ENCODE data around the gene TGIF1.
A peak's percentile ranks its signal among the peaks of the same experiment; 100 is the strongest.
"Not testable (repeated sequence)": the region's sequence is repeated elsewhere in the genome, so short reads cannot be mapped to it uniquely, and the experiment has no call there.

TGIF1 gene

DNA sequence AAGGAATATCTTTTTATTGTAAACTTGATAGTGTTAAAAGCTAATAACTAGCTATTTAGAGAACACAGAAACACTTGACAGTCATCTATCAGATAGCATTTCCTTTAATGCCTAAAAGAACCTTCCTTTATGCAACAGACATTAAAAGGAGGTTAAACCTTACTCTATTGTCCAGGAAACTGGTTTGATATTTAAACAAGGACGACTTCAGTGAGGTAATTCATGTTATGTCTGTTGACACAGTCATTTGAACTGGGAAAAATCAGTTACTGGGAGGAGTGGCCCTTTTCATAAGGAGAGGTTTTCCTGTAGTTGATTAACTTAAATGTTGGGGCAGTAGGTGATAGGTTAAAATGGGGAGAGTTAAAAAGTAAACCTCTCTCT, 6.7 kb downstream of the TGIF1 start:
- DNase-seq, result no peak

DNA sequence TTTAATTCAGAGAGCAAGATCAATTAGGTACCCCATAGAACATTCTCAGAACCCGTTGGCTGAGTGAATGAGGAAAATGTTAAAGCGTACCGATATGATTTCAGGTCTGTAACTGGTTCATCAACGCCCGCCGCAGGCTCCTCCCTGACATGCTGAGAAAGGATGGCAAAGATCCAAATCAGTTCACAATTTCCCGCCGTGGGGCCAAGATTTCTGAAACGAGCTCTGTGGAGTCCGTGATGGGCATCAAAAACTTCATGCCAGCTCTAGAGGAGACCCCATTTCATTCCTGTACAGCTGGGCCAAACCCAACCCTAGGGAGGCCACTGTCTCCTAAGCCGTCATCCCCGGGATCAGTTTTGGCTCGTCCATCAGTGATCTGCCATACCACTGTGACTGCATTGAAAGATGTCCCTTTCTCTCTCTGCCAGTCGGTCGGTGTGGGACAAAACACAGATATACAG, 7.3 kb downstream of the TGIF1 start:
- no peak for DNase-seq

DNA sequence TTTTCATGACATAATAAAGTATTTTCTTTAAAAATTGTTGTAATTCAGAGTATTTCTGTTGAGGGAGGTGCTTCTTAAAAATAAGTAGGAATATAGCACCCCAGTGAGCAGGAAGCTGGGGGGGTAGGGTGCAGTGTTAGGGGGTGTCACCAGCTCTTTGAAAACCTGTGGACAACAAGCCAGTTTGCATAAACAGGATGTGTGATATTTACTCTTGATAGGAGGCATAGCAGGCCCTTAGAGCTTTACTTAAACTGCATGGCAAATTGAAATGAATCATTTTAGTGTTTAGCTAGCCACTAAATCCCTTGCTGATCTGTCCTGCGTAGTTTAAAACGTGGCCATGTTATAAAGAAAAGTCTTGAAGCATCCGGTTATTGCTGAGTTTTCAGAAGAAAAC, 8.4 kb downstream of the TGIF1 start:
- DNase-seq, result peak in 1 of 5 donors; percentile 51

DNA sequence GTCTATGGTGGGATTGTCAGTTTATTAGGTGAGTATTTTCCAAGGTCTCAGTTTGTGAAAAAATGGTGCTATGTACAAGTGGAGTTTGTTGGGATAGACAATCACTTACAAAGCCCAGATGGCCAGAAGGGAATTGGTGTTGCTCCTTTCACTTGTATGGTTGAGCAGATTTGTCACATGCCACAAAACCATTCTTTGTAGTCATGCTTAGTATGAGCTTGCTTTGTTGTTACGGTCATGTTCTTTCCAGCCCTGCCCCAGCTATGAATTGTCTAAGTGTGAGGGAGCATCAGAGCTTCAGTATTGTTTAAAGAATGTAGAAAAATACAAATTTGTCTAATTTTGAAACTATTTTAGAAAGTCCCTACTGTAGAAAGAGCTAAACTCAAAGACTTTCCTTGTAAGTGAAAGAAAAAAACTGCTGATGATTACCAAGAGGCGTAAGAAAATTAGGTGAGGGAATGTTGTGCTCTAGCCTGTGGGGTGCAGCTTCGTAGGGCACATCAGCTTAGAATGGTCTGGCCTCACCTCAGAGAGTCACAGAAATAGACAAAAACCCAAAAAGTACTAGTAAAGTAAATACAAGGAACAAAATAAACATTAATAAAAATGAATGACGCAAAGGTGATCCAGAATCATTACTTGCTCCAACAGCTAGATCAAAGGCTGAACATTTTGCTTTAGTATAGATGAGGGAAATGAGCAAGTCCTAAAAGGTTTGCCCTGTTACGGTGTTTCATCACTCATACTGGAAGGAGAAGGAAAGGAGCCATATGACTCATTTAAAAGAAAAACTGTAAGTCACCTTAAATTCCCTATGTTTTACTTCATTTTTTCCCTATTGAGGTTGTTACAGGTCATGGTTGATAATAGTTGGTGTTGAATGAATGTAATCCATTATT, 9.2 kb downstream of the TGIF1 start:
- peak in 1 of 5 donors; percentile 40 for DNase-seq

DNA sequence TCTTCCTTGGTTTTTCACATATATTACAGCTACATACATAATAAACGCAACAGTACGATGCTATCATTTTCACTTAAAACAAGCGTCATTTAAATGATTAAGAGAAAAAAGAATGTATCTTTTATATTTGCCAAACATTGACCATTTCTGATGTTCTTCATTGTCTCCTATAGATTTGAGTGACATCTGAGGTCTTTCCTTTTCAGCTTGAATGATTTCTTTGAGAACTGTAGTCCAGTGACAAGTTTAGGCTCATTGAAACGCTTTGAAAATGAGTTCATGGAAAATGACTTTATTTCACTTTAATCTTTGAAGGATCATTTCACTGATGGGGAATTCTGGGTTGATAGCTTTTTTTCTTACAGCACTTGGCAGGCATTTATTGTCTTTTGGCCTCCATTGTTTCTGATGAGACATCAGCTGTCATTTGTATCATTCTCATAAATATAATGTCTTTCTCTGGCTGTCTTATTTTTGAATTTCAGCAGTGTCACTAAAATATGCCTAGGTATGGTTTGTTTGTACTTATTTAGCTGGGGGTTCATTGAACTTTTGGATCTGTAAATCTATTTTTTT, 10.9 kb downstream of the TGIF1 start:
- DNase-seq, result no peak

DNA sequence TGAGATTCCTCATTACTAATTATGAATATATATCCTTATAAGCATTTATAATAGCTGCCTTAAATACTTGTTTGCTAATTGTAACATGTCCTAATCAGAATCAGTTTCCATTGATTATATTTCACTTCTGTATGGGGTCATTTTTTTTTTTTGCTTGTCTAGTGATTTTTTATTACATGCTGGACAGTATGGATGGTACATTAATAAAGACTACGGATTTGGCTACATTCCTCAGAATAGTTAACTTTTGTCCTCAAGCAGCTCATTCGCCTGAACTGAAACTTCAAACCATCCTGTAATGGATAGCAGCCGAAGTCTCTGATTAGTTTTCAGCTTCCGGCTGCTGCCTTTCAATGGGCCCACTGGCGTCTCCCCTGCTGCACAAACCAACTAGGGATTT, 11.7 kb downstream of the TGIF1 start:
- no peak for DNase-seq

DNA sequence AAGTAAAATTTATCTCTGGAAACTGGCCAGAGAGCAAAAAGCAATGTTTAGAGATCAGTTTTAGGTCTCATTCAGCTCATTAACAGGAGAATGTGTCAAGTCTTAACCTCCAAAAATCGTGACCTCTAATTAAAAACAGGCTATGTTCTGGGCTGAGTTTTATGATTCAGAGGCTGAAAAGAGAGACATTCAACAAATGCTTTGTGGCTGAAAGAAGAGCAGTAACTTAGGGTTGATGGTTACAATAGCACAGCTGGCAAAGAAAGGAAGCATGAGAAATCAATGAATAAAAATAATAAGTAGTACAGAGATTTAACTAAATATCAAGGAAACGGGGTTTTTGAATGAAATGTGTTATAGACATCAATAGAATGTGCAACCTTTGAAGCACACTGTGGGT, 13.1 kb downstream of the TGIF1 start:
- DNase-seq, result no peak

DNA sequence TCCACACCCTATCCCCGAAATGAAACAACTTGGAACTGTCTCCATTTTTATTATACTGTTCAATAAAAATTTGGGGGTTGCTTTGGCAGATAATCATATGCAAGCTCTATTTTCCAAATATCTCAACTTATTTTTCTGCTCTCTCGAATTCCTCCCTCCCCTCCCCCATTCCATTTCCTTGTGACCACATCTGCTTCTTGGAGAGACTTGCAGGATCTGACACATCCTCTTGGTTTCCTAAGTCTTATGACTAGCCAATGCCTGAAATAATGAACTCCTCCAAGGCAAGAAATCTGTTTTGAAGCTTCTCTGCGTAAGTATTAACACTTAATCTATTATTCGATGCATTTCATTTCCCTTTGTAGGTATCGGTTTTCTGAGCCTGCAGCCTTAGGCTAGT, 16.1 kb downstream of the TGIF1 start:
- DNase-seq, result no peak

DNA sequence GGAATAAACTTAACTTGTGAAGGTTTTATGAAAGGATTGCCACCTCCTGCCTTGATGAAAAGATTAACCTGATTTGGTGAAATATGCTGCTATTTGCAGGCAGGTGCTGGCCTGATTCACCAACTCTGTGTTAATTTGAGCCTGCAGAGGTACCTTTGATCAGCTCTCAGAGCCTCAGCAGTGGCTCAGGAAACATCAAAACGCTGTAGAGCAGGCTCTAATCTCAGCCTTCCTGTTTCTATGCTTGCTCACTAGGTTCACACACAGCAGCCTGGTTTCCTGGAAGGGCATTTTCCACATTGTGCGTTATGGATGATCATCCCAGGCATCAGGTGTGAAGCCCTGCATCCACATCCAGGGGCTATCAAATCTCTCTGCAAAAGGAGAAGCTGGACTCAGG, 16.9 kb downstream of the TGIF1 start:
- no peak for DNase-seq

DNA sequence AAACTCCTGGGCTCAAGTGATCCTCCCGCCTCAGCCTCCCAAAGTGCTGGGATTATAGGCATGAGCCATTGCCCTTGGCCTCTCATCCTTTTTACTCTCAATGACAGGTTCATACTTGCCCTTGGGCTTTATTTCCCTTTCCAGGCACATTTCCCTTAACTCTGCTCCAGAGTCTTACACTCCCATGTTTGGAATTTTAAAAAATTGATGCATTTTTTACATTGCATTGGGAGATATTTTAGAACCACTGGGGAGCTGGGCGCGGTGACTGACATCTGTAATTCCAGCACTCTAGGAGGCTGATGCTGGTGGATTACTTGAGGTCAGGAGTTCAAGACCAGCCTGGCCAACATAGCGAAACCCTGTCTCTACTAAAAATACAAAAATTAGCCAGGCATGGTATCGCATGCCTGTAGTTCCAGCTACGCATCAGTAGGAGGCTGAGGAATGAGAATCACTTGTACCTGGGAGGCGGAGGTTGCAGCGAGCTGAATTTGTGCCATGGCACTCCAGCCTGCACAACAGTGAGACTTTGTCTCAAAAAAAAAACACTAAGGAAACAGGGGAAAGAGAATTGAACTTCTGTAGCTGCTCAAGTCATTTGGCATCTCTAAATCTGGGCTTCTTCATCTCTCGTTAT, 18.2 kb downstream of the TGIF1 start:
- DNase-seq, result no peak

DNA sequence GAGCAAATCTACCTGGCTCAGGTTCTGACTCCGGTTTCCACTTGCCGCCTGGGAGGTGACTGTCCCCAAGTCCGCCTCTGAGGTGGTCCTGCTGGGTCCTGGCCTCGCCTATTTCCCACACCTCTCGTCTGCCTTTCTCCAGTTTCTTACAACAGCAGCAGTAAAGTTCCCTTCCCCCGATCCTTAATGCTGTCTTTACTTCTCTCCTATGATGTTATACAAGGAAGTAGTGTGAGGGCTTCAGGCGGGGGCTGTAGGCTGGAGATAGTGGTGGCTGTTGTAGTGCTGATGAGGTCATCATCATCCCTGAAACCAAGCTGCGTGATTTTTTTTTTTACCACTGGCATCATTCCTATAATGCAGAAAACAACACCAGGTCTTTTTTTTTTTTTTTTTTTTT, 18.9 kb downstream of the TGIF1 start:
- no peak for DNase-seq

DNA sequence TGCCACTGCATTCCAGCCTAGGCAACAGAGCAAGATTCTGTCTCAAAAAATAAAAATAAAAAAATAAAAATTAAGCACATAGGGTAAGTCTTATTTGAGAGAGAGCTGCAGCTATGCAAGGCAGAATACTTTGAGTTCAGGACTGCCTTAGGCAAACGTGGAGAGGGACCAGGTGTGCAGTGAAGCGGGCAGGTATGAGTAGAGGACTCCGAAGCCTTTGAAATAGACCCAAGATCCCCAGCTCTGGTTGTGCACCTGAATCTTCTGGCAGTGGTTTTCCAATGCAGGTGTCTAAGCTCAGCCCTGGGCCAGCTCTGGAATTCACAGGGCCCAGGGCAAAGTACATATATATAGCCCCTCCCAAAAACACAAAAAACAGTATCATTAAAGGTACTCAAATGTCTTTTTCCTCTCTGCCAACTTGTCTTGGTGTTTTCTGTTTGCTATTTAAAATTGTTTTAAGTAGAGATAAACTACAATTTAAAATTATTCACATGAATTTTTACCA, 21.2 kb downstream of the TGIF1 start:
- DNase-seq, result no peak

DNA sequence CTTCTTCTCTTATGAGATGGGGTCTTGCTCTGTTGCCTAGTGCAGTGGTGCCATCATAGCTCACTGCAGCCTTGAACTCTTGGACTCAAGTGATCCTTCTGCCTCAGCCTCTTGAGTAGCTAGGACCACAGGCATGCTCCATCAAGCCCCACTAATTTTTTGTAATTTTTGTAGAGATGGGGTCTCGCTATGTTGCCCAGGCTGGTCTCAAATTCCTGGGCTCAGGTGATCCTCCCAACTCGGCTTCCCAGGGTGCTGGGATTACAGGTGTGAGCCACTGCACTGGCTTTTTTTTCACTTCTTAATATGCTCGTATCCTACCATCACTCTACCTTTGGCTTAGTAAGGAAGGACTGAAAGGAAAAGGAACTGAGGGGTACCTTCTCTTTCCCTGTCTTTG, 22.1 kb downstream of the TGIF1 start:
- not testable (repeated sequence) for DNase-seq

DNA sequence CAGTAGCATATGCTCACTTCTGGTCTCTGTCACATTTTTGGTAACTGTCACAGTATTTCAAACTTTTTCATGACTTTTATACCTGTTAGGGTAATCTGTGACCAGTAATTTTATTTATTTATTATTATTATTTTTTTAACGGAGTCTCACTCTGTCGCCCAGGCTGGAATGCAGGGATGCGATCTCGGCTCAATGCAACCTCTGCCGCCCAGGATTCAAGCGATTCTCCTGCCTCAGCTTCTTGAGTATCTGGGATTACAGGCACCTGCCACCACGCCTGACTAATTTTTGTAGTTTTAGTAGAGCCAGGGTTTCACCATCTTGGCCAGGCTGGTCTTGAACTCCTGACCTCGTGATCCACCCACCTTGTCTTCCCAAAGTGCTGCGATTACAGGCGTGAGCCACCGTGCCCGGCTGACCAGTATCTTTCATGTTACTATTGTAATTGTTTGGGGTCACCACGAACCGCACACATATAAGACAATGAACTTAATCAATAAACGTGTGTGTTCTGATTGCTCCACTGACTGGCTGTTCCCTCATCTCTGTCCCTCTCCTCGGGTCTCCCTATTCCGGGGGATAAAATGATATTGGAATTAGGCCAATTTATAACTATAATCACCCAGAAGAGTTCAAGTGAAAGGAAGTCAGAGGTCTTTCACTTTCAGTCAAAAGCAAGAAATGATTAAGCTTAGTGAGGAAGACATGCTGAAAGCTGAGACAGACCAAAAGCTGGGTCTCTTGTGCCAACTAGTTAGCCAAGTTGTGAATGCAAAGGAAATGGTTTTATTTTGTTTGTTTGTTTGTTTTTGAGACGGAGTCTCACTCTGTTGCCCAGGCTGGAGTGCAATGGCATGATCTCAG, 22.9 kb downstream of the TGIF1 start:
- DNase-seq, result peak in 1 of 5 donors; percentile 75

DNA sequence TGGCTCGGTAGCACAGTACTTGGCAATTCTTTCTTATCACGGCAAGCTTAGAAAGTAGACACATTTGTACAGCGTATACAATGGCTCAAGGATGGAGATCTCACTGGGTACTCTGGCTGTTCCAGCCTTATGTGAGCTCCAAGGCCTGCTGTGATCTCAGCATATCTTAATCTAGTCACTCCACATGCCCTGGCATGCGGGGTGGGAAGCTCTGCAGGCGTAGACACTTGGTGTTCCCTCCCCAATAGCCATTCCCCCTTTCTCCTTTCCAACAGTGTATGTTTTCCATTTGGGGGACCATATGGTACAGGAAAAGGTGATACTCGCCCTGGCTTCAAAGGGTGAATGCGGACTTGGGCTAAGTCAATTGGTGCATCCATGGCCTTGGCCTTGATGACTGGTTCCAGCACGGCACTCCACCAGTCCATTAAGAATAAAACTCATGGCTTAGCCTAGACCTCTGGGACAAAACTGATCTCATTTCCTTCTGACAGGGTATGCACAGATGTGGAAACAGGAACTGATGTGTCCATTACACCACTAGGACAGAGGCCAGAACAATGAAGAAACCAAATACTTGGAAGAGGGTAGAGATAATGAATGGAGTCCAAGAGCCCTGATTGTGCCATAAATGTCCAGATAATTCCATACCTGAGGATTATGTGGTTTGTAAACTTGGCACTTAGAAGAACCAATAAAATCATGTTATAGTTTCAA, 28.4 kb downstream of the TGIF1 start:
- no peak for DNase-seq

DNA sequence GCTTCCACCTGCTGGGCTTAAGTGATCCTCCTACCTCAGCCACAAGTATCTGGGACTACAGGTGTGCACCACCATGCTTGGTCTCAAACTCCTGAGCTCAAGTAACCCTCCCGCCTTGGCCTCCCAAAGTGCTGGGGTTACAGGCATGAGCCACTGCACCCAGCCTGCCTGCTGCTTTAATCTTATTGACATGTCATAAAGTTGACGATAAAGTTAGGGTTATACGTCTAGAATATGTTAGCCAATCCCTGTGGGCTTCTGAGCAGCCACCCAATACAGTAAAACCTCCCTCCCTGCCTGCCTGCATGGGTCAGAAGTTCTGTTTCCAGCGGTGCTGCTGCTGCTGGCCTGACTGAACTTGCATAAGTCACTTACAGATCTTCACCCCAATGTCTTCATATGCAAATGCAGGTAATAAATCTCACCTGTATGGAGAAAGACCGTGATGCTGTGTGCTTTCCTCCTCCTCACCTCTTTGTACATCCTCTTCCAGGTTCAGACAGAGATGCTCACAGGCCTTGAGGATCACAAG, 30.1 kb downstream of the TGIF1 start:
- no peak for DNase-seq

DNA sequence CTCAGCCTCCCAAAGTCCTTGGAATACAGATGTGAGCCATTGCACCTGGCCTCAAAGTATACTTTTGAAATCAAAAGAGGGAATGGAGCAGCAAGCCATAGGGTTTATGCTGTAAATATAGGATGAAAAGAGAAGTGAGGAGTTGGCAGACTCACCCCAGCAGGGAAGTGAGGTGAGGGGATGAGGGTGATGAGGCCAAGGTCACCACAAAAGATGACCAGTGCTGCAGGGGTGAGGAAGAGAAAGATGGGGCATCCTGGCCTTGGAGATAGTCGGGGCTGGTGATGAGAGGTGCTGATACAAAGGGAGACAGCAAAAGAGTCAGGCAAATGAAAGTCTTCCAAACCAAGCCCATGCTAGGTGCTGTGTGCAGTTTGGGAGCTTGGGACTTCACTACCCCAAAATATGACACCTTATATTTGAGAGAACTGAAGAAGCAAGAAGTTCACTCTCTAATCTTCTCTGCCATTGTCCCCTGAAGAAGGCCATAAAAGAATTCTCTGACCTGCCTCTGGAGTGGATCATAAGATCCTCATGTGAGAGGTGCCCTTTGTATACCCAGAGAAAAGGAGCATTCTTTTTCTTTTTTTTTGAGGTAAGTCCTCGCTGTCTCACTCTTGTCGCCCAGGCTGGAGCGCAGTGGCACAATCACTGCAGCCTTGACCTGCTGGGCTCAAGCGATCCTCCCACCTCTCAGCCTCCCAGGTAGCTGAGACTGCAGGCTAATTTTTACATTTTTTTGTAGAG, 31.0 kb downstream of the TGIF1 start:
- DNase-seq, result no peak

DNA sequence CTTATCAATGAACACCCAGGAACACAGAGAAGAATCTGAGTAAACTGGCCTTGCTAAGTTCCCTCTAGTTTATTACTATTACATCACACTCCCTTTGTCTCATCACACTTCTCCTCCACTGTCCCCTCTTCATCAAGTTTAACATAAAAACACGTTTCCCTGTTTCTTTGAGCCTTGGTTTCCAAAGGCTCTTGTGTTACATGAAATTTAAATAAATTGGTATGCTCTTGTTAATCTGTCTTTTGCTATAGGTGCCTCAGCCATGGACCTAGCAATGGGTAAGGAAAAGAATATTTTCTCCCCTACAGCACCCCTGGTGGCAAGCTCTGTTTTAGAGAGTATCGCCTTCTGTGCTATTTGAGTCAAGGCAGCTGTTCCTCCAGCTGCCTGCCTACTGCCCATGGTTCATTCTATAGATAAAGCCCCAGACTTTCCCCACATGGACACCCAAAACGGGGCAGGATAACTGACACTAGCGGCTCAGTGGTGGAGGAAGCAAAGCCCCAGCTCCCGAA, 31.8 kb downstream of the TGIF1 start:
- DNase-seq, result peak in 1 of 5 donors; percentile 14

DNA sequence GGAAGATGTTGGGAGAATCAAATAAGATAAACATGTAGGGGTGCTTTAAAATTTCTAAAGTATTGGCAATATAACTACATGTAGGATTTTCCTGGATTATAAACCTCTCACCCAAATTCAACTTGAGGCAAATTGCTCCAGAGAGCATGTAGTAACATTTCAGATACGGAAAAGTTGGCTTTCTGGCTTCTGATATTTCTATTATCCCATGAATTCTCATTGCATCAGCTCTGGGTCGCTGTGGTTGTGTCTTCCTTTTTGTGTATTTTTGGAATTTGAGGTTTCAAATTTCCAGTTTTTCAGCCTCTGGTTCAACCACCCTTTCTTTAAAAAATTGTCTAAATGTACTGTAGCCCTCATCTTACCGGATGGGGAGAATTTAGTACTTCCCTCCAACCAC, 32.3 kb downstream of the TGIF1 start:
- no peak for DNase-seq
